GM23338 (cell line): ENCODE measurements around the gene HIPK1. TPM values are rescaled to one million over a fixed set of nuclear protein-coding genes. Genes with fewer than 3 reads are reported as not detected.
"Not testable (repeated sequence)": the region's sequence is repeated elsewhere in the genome, so short reads cannot be mapped to it uniquely, and the experiment has no call there.

Experiments used
- ATAC-seq: fragments of 200-7000 bp; cut with Tn5 transposase; 3 replicates; pipeline ENCODE4 v1.9.1; 2020
- DNase-seq: peaks from one replicate; pipeline ENCODE4 v3.0.0-alpha.2; 2015; ENCODE audit warnings: low spot score
- H2AFZ ChIP-seq: fragments of 200-600 bp; sonication (generic); 2 replicates; pipeline ENCODE4 v1.8.0; 2016; ENCODE audit warnings: antibody characterized with exemption, mild to moderate bottlenecking, moderate library complexity
- H3F3A ChIP-seq: fragments of 200-600 bp; sonication (generic); replicated peaks from 2 replicates; pipeline ENCODE4 v1.8.0; 2017; ENCODE audit warnings: antibody characterized with exemption, mixed run types, low read depth
- H3K27ac ChIP-seq: fragments of 200-600 bp; sonication (generic); 2 replicates; pipeline ENCODE4 v1.6.1; 2016; ENCODE audit warnings: low read depth
- H3K27me3 ChIP-seq: fragments of 200-600 bp; sonication (generic); 2 replicates; pipeline ENCODE4 v1.8.0; 2016; ENCODE audit warnings: mild to moderate bottlenecking, mixed run types, moderate library complexity; ENCODE audit not compliant: insufficient read depth
- H3K36me3 ChIP-seq: fragments of 200-600 bp; sonication (generic); 2 replicates; pipeline ENCODE4 v1.8.0; 2016; ENCODE audit warnings: mild to moderate bottlenecking; ENCODE audit not compliant: insufficient read depth
- H3K4me1 ChIP-seq: fragments of 200-600 bp; sonication (generic); 2 replicates; pipeline ENCODE4 v1.8.0; 2016; ENCODE audit warnings: mild to moderate bottlenecking, moderate library complexity; ENCODE audit not compliant: insufficient read depth
- H3K4me2 ChIP-seq: fragments of 200-600 bp; sonication (generic); 2 replicates; pipeline ENCODE4 v1.7.1; 2017; ENCODE audit warnings: mixed run types
- H3K4me3 ChIP-seq: fragments of 200-600 bp; sonication (generic); 2 replicates; pipeline ENCODE4 v1.6.1; 2016; ENCODE audit warnings: mixed run types
- H3K79me2 ChIP-seq: fragments of 200-600 bp; sonication (generic); replicated peaks from 2 replicates; pipeline ENCODE4 v1.8.0; 2017; ENCODE audit warnings: mild to moderate bottlenecking; ENCODE audit not compliant: insufficient read depth
- H3K9me2 ChIP-seq: fragments of 200-600 bp; sonication (generic); 2 replicates; pipeline ENCODE4 v1.8.0; 2017; ENCODE audit not compliant: insufficient read depth
- H4K20me1 ChIP-seq: fragments of 200-600 bp; sonication (generic); replicated peaks from 2 replicates; pipeline ENCODE4 v1.8.0; 2017; ENCODE audit warnings: mild to moderate bottlenecking; ENCODE audit not compliant: insufficient read depth
- H3K27ac Mint-ChIP-seq: 2 replicates; pipeline ENCODE4 v1.8.0; 2020; ENCODE audit warnings: inconsistent platforms, mild to moderate bottlenecking, moderate library complexity, mixed read lengths
- H3K27me3 Mint-ChIP-seq: 3 replicates; pipeline ENCODE4 v1.8.0; 2022; ENCODE audit warnings: low read depth, mild to moderate bottlenecking, moderate library complexity, mixed read lengths, inconsistent platforms; ENCODE audit not compliant: insufficient read depth, poor library complexity
- H3K36me3 Mint-ChIP-seq: 3 replicates; pipeline ENCODE4 v1.8.0; 2021; ENCODE audit warnings: low read depth, mild to moderate bottlenecking, inconsistent platforms, moderate library complexity, mixed read lengths
- H3K4me1 Mint-ChIP-seq: 3 replicates; pipeline ENCODE4 v1.8.0; 2020; ENCODE audit warnings: mild to moderate bottlenecking, inconsistent platforms, mixed read lengths
- H3K4me3 Mint-ChIP-seq: 3 replicates; pipeline ENCODE4 v1.8.0; 2021; ENCODE audit warnings: moderate library complexity, mild to moderate bottlenecking, inconsistent platforms, mixed read lengths
- H3K9me3 Mint-ChIP-seq: 3 replicates; pipeline ENCODE4 v1.8.0; 2020; ENCODE audit warnings: moderate library complexity, mild to moderate bottlenecking, inconsistent platforms, mixed read lengths
- CREB1 ChIP-seq: fragments of 250-450 bp; sonication (Bioruptor Pico); IDR thresholded peaks from 2 replicates; pipeline ENCODE4 v1.5.0; 2020; ENCODE audit warnings: low read depth, mild to moderate bottlenecking, moderate library complexity
- CTCF ChIP-seq, 2 experiments: fragments of 200-600 bp in 1 of 2; sonication (generic) in 1 of 2; conservative IDR thresholded peaks; 2 replicates each; pipeline versions ENCODE4 v1.5.1 to v1.6.1; 2016 to 2017; ENCODE audit warnings: antibody characterized with exemption in 2 of 2, low read depth in 2 of 2, mild to moderate bottlenecking in 2 of 2, moderate library complexity in 1 of 2
- JUNB ChIP-seq: IDR thresholded peaks from one replicate; pipeline ENCODE4 v1.6.1; 2016; ENCODE audit warnings: antibody characterized with exemption; ENCODE audit not compliant: unreplicated experiment
- NANOG ChIP-seq: IDR thresholded peaks from 2 replicates; pipeline ENCODE4 v1.6.1; 2016; ENCODE audit warnings: antibody characterized with exemption, borderline replicate concordance
- POLR2AphosphoS5 ChIP-seq: IDR thresholded peaks from 2 replicates; pipeline ENCODE4 v1.6.1; 2016; ENCODE audit warnings: antibody characterized with exemption, low read depth
- REST ChIP-seq: IDR thresholded peaks from one replicate; pipeline ENCODE4 v1.6.1; 2018; ENCODE audit warnings: antibody characterized with exemption; ENCODE audit not compliant: unreplicated experiment
- STAT1 ChIP-seq: IDR thresholded peaks from one replicate; pipeline ENCODE4 v1.6.1; 2016; ENCODE audit warnings: antibody characterized with exemption; ENCODE audit not compliant: unreplicated experiment
- ZNF114 ChIP-seq: fragments of 250-450 bp; sonication (Bioruptor Pico); IDR thresholded peaks from 2 replicates; pipeline ENCODE4 v1.5.0; 2020; ENCODE audit warnings: mild to moderate bottlenecking, moderate library complexity
- ZNF331 ChIP-seq: fragments of 250-450 bp; sonication (Bioruptor Pico); IDR thresholded peaks from 2 replicates; pipeline ENCODE4 v1.5.0; 2020; ENCODE audit warnings: low read depth, mild to moderate bottlenecking, moderate library complexity
- polyA plus RNA-seq: library from polyadenylated mRNA; unstranded; fragments of >200 nt; fragmentation: Nextera tagmentation; extraction: Ambion mirVana; gene quantifications from 2 replicates; pipeline ENCODE4 v1.2.1, GENCODE V29; 2016
- total RNA-seq: library from RNA; depleted of rRNA; stranded (reverse); fragments of >200 nt; shearing (Covaris generic); gene quantifications from 2 replicates; pipeline ENCODE4 v1.2.3, GENCODE V29; 2014
- TF ChIP-seq, protein P1 (sequence below): fragments of 250-450 bp; sonication (Bioruptor Pico); IDR thresholded peaks from 2 replicates; pipeline ENCODE4 v1.5.0; 2020; ENCODE audit warnings: mild to moderate bottlenecking, moderate library complexity

Gene HIPK1
- total and polyA plus RNA-seq, 2 experiments from 2014 or later: 14.3 to 47.5 TPM

GRCh38 chr1:114006825-114007224 lies 77.7 kb downstream of the HIPK1 start:
- DNase-seq, H3K27ac Mint-ChIP-seq, H3K4me2 ChIP-seq, H3K27ac ChIP-seq, ATAC-seq, H3K4me3 ChIP-seq, H3K27me3 ChIP-seq, H3K36me3 ChIP-seq, H3K79me2 ChIP-seq, H4K20me1 ChIP-seq, H3K4me3 Mint-ChIP-seq, H2AFZ ChIP-seq: not testable (repeated sequence)
- peaks cover 17% of the 10 kb centered on the region; the same call in 1 of the 2 replicates for H3K9me2 ChIP-seq
- peaks cover 20% of the 10 kb centered on the region for H3K36me3 Mint-ChIP-seq
- H3K4me1 Mint-ChIP-seq: peaks cover 32% of the 10 kb centered on the region
- peaks cover 16% of the 10 kb centered on the region; the same call in 1 of the 2 replicates for H3F3A ChIP-seq
- H3K9me3 Mint-ChIP-seq: peaks cover 14% of the 10 kb centered on the region
- H3K4me1 ChIP-seq: peaks cover 38% of the 10 kb centered on the region
- H3K27me3 Mint-ChIP-seq: peaks cover 16% of the 10 kb centered on the region

DNA sequence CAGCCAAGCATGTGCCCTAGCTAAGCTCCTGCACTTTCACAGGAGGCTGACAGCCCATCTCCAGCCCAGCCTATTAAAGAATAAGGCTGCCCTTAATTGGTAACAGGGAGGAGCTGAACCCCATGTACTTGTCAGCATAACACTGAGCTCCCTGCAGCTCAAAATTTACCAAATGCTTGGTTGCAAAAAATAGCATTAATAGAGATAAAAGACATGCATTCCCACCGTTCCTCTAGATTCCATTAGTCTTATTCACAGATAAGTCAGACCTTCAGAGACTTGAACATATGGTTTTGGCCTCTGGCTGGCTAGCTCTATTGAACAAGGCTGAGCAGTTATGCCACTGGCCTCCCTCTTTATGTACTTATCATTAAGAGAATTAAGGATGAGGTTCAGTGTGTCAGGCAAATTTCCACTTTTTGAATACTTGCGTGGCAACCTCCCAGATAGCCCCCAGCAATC lies 79.4 kb downstream of the HIPK1 start:
- peak overlapping the region; percentile 29; the same call in 1 of the 2 replicates for H3K4me2 ChIP-seq
- DNase-seq (no peak), ATAC-seq (peak; percentile 75)
- H4K20me1 ChIP-seq: no peaks in the 10 kb centered on the region
- H3K27ac ChIP-seq: no peak overlapping the region
- Mint-ChIP-seq H3K27me3 (peaks cover 9% of the 10 kb centered on the region), H3K36me3 (peaks cover 20% of the 10 kb centered on the region), H3K4me1 (peaks cover 18% of the 10 kb centered on the region), H3K4me3 (no peak overlapping the region), H3K9me3 (peaks cover 14% of the 10 kb centered on the region), H3K27ac (no peak overlapping the region)
- H3K36me3 ChIP-seq: no peaks in the 10 kb centered on the region
- peaks cover under 1% of the 10 kb centered on the region; the same call in 1 of the 2 replicates for H3K27me3 ChIP-seq
- no peaks in the 10 kb centered on the region for H3K79me2 ChIP-seq
- H3K9me2 ChIP-seq: peaks cover 17% of the 10 kb centered on the region; the same call in 1 of the 2 replicates
- 0 out of 2 replicates have a peak, but pooled peaks cover 3% of the 10 kb centered on the region for H3F3A ChIP-seq
- peak overlapping the region; percentile 35; the same call in 1 of the 2 replicates for H2AFZ ChIP-seq
- no peak overlapping the region for H3K4me3 ChIP-seq
- peaks cover 22% of the 10 kb centered on the region for H3K4me1 ChIP-seq
- no peak for TF ChIP-seq JUNB
- TF ChIP-seq NANOG: no peak
- TF ChIP-seq REST: no peak
- TF ChIP-seq ZNF114 (CRISPR knock-in tag): no peak
- no peak for TF ChIP-seq ZNF331 (CRISPR knock-in tag)
- no peak for TF ChIP-seq CTCF (conservative IDR thresholded peaks at IDR 0.05; ENCODE audit: low read depth in 2 of 2)
- TF ChIP-seq, protein P1, sequence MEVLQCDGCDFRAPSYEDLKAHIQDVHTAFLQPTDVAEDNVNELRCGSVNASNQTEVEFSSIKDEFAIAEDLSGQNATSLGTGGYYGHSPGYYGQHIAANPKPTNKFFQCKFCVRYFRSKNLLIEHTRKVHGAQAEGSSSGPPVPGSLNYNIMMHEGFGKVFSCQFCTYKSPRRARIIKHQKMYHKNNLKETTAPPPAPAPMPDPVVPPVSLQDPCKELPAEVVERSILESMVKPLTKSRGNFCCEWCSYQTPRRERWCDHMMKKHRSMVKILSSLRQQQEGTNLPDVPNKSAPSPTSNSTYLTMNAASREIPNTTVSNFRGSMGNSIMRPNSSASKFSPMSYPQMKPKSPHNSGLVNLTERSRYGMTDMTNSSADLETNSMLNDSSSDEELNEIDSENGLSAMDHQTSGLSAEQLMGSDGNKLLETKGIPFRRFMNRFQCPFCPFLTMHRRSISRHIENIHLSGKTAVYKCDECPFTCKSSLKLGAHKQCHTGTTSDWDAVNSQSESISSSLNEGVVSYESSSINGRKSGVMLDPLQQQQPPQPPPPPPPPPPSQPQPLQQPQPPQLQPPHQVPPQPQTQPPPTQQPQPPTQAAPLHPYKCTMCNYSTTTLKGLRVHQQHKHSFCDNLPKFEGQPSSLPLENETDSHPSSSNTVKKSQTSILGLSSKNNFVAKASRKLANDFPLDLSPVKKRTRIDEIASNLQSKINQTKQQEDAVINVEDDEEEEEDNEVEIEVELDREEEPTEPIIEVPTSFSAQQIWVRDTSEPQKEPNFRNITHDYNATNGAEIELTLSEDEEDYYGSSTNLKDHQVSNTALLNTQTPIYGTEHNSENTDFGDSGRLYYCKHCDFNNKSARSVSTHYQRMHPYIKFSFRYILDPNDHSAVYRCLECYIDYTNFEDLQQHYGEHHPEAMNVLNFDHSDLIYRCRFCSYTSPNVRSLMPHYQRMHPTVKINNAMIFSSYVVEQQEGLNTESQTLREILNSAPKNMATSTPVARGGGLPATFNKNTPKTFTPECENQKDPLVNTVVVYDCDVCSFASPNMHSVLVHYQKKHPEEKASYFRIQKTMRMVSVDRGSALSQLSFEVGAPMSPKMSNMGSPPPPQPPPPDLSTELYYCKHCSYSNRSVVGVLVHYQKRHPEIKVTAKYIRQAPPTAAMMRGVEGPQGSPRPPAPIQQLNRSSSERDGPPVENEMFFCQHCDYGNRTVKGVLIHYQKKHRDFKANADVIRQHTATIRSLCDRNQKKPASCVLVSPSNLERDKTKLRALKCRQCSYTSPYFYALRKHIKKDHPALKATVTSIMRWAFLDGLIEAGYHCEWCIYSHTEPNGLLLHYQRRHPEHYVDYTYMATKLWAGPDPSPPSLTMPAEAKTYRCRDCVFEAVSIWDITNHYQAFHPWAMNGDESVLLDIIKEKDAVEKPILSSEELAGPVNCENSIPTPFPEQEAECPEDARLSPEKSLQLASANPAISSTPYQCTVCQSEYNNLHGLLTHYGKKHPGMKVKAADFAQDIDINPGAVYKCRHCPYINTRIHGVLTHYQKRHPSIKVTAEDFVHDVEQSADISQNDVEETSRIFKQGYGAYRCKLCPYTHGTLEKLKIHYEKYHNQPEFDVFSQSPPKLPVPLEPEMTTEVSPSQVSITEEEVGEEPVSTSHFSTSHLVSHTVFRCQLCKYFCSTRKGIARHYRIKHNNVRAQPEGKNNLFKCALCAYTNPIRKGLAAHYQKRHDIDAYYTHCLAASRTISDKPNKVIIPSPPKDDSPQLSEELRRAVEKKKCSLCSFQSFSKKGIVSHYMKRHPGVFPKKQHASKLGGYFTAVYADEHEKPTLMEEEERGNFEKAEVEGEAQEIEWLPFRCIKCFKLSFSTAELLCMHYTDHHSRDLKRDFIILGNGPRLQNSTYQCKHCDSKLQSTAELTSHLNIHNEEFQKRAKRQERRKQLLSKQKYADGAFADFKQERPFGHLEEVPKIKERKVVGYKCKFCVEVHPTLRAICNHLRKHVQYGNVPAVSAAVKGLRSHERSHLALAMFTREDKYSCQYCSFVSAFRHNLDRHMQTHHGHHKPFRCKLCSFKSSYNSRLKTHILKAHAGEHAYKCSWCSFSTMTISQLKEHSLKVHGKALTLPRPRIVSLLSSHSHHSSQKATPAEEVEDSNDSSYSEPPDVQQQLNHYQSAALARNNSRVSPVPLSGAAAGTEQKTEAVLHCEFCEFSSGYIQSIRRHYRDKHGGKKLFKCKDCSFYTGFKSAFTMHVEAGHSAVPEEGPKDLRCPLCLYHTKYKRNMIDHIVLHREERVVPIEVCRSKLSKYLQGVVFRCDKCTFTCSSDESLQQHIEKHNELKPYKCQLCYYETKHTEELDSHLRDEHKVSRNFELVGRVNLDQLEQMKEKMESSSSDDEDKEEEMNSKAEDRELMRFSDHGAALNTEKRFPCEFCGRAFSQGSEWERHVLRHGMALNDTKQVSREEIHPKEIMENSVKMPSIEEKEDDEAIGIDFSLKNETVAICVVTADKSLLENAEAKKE (CRISPR knock-in tag): no peak
- TF ChIP-seq STAT1: no peak
- TF ChIP-seq POLR2AphosphoS5: no peak
- no peak for TF ChIP-seq CREB1 (CRISPR knock-in tag)
